ENCODE measurements around the gene TENT5C. TPM values are rescaled to one million over a fixed set of nuclear protein-coding genes. Genes with fewer than 3 reads are reported as not detected.
A peak's percentile ranks its signal among the peaks of the same experiment; 100 is the strongest.

Gene TENT5C
- total and polyA plus RNA-seq, 9 of the 15 experiments (the other 6 are each of a cell fraction or from before 2014, with no cell fraction given), result 1.8 to 7.7 (median 4.0) TPM

- TF ChIP-seq ZHX1 (conservative IDR thresholded peaks at IDR 0.05; ENCODE audit: low read length) (no peak), ZSCAN29 (IDR thresholded peaks at IDR 0.05) (no peak), THAP12 (CRISPR knock-in tag; IDR thresholded peaks at IDR 0.05) (no peak), MAX (CRISPR knock-in tag; IDR thresholded peaks at IDR 0.05) (no peak), ZFX (CRISPR knock-in tag; IDR thresholded peaks at IDR 0.05) (no peak), PHB (CRISPR knock-in tag; IDR thresholded peaks at IDR 0.05) (no peak), BRCA1 (IDR thresholded peaks at IDR 0.05) (no peak), BRCA1 (CRISPR knock-in tag; IDR thresholded peaks at IDR 0.05) (no peak), ZNF224 (CRISPR knock-in tag; IDR thresholded peaks at IDR 0.05) (no peak), BRD4 (IDR thresholded peaks at IDR 0.05) (no peak), KAT7 (CRISPR knock-in tag; IDR thresholded peaks at IDR 0.05; ENCODE audit: borderline replicate concordance) (no peak), TCF3 (CRISPR knock-in tag; IDR thresholded peaks at IDR 0.05) (0 out of 2 replicates have a peak, but pooled peaks have one; percentile 10), SRSF7 (optimal IDR thresholded peaks at IDR 0.05; ENCODE audit: low read depth, low read length) (no peak), REST (IDR thresholded peaks at IDR 0.05; ENCODE audit: borderline replicate concordance) (no peak), REST (CRISPR knock-in tag; IDR thresholded peaks at IDR 0.05; ENCODE audit: low read depth) (no peak), PHB2 (IDR thresholded peaks at IDR 0.05; ENCODE audit: low read depth) (no peak), DLX4 (CRISPR knock-in tag; IDR thresholded peaks at IDR 0.05) (no peak)
Observed at GRCh38 chr1:117638759-117639158, 32.9 kb downstream of the TENT5C start (continued).

Data from K562 (cell line).